ENCODE measurements around the gene HDGFL1.

- TF ChIP-seq CTCF (IDR thresholded peaks at IDR 0.05; ENCODE audit: insufficient read depth, low read depth, low read length) (no peak), EZH2 (IDR thresholded peaks at IDR 0.05; ENCODE audit: insufficient read depth, low read length) (no peak)
Observed at GRCh38 chr6:22580337-22580736, 11.0 kb downstream of the HDGFL1 start.

Data from astrocyte (in vitro differentiated cells and primary cell).